Measurements from ENCODE around the gene ECE1. TPM values are rescaled to one million over a fixed set of nuclear protein-coding genes. Genes with fewer than 3 reads are reported as not detected.

ECE1 gene
- polyA plus RNA-seq, 4 donors, result 17.3 to 53.3 (median 45.1) TPM

DNA sequence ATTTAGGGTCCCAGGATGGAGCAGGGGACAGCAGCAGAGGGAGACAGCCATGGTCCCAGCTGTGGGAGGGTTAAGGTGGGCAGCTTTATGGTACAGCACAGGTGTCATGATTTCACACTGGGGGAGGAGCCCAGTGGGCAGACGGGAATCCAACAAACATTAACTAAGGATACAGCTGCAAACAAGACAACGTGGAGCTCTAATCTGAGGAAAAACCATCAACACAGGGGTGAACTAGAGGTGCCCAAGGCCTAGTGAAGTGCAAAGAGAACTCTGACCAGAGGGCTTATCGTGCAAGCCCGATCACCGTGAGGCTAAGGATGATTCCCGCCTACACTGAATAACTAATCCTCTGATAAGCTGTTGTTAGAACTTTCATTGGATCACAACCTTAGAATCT, 18.7 kb downstream of the ECE1 start:
- no peak for DNase-seq (ENCODE audit: low read depth in 4 of 4, low spot score in 3 of 4)

DNA sequence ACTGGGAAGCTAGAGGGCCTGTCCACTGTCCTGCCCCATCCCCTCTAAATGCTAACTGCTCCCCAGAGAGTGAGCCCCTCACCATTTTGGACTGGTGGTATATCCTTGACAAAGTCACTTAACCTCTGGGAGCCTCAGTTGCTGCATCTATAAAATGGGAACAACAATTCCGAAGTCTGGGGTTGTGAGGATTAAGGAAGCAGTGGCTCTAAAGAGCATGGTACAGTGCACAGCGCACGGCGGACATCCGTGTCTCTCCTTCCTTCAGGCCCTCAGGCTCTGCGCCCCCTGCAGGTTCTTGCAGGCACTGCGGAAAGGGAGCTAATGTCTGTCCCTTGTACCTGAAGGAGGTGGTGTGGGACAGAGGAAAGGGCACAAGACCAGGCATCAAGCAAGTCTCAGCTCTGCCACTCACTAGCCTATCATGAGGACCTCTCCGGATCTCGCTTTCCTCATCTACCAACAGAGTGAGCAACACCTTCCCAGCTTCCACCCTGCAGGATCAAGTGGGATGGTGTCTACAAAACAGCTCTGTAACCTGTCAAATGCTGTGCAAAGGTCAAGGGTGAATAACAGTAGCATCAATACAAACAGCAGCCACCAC, 20.1 kb downstream of the ECE1 start:
- DNase-seq (ENCODE audit: low read depth in 4 of 4, low spot score in 3 of 4), result no peak

DNA sequence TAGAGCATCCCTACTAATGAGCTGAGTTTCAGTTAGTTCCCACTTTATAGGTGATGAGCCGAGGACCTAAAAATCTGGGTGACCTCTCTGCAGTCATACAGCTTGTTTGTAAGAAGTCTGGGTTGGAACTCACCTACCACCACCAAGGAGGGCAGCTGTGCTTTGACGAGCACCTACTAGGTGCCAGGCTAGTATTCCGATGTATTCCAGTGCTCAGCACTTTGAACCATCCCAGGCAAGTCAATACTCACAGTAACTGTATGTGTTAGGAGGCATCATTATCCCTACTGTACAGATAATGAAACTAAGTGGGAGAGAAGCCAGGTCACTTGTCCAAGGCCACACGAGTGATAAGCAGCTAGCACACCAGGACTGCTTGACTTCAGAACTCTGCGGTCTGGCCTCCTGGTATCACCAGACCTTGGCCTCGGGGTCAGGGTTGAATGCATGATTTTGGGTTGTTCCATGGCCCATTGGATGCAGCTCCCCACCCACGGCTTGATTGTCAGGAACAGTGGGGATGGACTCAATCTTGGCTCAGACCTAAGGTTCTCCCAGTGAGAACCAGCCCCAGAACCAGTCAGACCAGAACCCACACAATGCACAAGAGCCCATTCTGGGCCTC, 20.7 kb downstream of the ECE1 start:
- DNase-seq (ENCODE audit: low read depth in 4 of 4, low spot score in 3 of 4), result no peak

DNA sequence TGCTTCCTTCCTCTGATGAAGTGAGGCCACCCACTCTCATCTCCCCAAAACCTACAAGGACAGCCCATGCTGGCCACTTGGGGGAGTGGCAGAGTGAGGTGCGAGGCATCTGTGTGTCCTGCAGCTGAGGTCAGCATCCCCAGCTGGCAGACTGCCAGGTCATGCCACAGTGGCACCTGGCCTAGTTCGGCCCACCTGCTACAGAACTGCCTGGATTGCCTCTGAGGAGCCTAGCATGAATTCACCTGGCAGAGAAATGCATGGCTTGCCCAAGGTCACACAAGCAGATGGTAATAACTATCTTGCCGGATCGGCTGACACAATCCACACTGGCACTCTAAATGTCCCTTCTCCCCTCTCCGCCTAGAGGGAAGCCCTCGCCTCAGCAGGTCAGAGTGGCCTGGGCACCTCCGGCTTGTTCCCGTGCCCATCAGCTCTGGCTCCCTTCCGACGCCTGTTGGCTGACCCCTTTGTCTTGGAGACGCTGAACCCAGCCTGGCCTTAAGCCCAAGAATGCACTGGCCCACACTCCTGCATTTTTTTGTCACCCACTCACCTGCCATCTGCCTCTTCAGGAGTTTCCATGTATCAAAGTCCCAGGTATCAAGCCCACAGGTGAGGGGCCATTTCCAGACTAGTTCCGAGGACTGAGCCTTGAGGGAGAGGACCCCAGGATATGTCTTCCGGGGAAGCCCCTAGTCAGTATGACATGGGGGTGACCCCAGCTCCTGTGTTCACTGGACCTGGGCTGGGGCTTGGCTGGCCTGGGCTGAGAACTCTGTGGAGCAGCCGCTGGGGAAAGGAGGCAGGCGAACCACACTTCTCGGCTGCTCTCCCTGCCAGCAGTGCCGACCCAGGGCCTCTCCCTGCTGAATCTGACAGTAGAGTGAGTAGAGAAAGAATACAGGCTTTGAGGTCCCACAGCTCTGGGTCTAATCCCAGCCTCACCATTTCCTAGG, 21.7 kb downstream of the ECE1 start:
- DNase-seq (ENCODE audit: low read depth in 4 of 4, low spot score in 3 of 4), result no peak

DNA sequence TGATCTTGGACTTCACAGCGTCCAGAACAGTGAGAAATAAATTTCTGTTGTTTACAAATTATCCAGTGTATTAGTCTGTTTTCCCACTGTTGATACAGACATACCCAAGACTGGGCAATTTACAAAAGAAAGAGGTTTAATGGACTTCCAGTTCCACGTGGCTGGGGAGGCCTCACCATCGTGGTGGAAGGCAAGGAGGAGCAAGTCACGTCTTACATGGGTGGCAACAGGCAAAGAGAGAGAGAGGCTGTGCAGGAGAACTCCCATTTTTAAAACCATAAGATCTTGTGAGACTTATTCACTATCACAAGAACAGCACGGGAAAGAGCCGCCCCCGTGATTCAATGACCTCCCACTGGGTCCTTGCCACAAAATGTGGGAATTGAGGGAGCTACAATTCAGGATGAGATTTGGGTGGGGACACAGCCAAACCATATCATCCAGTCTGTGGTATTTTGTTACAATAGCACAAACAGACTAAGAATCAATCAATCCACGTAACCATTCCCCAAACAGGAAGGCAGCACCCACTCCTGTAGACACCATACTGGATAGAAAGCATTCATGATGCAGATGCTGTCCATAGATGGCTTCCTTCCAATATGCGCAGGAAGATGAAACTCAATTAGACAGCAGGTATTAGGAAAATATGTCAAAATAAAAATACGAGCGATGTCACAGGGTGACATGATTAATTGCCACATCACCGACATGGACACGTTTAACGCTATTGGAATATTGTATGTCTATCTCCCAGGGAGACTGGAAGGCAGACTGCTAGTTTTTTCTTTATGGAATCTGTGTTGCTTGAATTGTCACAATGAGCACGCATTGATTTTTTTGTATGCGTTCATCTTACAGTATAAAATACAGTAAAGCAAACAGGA, 22.8 kb downstream of the ECE1 start:
- DNase-seq (ENCODE audit: low read depth in 4 of 4, low spot score in 3 of 4), result no peak

DNA sequence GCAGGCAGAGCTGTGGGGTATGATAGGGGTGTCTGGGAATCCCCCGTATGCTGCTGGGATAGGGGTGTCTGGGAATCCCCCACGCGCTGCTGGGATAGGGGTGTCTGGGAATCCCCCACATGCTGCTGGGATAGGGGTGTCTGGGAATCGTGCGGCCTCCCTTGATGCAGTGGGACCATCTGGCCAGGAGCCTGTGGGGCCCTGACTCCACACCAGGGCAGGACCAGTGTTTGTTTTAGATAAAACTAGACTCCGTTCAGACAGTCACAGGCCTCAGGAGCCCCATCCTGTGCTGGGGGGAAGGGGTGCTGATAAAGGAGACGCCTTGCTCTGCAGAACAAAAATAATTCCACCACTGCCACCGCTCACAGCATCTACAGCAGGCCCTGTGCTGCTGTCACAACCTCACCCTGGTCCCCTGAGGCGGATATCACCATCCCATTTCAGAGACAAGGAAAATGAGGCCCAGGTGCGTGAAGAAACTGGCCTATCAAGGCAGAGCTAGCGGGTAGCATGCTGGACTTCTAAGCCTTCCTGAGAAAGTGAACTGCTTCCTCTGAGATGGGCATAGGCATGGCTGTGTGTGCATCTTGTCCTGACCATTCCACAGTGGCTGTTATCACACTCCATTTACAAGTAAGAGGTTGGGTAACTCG, 24.0 kb downstream of the ECE1 start:
- DNase-seq (ENCODE audit: low read depth in 4 of 4, low spot score in 3 of 4), result no peak

DNA sequence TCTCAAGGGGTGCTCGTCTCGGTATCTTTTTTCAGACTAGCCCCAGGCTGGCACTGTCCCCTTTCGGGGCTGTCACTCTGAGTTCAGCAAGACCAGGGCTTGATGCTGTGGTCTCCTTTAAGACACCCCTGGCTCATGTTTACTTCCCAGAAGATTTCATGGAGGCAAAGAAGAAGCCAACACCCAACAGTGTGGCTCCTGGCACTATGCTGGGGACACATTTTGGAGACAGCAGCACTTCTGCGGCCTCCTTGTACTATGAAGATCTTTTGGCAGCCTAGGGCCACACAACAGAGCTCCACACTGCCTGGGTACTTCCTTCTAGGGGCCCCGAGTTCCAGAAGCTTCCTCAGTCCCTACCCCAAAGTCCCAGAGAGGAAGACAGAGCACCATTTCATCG, 24.6 kb downstream of the ECE1 start:
- DNase-seq (ENCODE audit: low read depth in 4 of 4, low spot score in 3 of 4), result no peak

DNA sequence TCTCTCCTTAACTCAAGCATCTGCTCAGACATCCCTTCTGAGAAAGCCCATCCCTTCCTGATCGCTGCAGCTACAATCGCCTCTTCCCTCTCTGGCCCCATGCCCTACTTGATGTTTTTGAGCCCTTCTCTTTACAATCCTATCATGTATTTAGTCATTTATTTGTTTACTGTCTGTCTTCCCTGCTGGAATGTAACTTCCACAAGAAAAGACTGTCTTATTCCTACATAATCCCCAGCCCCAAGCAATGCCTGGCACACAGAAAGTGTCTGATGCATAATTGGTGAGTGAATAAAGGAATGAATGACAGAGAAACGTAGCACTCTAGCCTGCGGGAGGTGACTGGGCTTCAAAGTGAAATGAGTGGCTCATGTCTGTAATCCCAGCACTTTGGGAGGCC, 25.4 kb downstream of the ECE1 start:
- DNase-seq (ENCODE audit: low read depth in 4 of 4, low spot score in 3 of 4), result no peak

DNA sequence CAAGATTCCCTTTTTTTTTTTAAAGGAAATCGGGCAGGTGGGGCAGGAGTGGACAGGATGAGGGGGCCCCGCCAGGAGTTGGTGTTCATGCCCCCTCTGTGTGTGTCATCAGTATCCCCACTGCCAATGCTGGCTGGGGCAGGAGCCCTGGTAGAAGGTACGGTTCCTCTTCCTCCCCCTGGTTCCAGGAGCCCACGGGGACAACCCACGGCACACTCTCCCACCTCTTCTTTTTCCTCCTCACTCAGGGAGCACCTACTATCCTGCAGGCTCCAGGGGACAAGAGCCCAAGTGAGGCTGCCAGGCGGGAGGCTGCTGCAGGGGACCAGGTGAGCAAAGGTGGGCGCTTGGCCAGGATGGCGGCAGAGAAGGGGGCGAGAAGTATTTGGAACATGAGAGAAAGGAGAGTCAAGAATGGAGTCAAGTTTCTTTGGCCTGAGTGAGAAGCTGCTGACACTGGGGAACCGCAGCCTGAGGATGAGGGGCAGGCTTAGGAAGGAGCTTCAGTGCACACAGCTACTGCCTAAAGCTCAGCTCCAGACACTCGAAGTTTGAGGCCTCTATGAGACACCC, 26.5 kb downstream of the ECE1 start:
- DNase-seq (ENCODE audit: low read depth in 4 of 4, low spot score in 3 of 4), result no peak

DNA sequence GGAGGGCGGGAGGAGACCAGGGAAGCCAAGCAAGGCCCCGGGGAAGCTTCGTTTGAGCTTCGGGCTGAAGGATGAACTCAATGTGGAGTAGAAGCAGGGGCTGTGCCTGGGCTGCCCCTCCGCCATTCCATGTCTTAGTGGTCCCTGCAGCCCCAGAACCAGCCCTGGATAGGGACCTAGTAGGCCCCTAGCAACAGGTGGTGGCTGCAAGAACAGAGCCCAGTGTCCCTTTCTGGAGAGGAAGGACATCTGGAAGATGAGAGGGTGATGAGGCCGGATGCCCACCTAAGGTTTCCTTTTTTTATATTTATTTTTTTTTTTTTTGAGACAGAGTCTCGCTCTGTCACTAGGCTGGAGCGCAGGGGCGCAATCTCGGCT, 27.2 kb downstream of the ECE1 start:
- no peak for DNase-seq (ENCODE audit: low read depth in 4 of 4, low spot score in 3 of 4)

DNA sequence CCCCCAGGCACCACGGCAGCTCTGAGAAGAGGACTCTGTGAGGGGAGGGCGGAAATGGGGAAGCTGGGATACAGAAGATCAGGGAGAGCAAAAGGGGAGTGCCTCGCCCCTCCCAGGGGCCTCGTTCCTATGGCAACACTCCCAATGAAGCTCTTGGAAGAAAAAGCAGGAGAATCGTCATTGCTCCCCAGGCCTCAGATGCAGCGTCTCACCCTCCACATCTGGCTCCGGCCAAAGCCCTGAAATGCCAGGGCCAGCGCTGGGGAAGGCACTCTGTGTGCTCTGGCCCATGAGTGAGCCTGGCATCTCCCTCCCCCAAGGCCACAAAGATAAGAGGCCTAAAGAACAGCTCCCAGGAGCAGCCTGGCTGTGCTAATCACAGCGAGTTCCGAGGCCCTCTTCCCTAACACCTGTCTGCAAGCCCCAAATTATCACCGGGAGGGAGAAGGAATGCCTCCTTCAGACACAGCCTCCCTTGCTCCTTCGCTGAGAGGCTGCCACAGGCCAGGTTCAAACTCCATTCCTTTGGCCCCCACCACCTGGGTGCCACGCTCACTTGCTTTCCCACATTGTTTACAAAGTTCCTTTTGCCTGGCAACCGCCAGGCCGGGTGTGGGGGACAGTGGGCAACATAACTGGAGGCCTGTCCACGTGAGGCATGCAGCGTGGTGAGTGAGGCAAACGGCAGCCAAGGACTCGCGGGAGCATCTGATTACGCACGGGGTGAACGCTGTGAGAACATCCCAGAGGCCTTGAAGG, 27.8 kb downstream of the ECE1 start:
- DNase-seq (ENCODE audit: low read depth in 4 of 4, low spot score in 3 of 4), result peak in 1 of 4 donors; percentile 42

DNA sequence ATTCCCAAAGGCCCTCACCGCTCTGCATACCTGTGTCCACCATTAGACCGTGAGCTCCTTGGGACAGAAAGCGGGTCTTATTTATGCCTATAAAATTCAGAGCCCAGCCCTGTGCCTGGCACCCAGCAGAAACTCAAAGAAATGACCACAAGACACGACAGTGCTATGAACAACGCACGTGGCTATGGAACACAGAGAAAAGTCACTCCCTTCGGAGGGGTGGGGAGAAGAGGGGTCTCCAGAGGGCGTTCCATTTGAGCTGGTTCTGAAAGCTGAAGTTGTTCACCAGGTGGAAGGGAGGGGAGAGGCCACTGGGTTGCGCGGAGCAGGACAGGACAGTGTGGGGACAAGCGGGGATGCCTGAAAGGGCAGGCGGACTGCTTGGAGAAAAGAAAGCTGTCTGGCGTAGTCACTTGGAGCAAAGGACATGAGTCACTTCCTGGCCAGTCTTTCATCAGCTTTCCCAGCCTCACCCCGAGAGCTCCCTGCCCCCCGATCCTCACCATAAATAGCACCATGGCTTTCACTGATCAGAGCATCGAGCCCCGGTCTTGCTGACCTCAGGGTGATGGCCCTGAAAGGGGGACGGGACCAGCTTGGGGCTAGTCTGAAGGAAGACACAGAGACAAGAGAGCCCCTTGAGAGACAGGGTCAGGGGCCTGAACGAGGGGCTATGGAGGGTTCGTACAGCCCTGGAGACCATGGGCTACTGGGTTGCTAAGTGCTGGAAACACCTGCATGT, 28.5 kb downstream of the ECE1 start:
- DNase-seq (ENCODE audit: low read depth in 4 of 4, low spot score in 3 of 4), result no peak

DNA sequence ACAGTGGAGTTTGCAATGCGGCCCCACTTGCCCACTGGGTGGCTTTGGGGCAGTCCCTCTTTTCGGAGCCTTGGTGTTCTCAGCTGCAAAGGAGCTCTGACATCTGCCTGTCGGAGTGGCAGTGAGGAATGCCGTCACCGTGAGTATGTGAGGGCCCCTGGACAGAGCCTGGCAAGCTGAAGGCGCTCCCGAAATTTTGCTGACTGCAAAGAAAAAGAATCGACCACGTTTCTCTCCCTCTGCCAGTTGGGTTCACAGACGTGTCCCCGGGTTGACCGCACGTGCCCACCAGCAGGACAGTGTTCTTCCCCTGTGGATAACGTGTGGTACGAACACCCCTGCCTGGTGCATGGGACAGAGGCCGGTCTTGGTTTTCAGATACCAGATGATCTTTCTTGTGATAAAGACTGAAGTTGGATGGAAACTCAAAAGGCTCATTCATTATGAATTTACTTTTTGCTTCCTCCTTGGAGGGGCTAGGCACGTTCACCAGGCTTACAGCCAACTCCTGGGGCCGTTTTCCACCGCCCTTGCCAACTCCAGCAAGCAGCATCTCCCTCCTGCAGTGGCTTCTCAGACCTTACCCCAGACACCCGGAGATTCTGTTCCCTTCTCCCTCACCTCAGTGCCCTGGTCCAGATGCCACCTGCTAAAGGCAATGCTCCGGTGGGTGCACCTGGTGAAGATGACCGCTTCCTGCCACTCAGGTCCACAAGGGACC, 29.7 kb downstream of the ECE1 start:
- DNase-seq (ENCODE audit: low read depth in 4 of 4, low spot score in 3 of 4), result no peak

DNA sequence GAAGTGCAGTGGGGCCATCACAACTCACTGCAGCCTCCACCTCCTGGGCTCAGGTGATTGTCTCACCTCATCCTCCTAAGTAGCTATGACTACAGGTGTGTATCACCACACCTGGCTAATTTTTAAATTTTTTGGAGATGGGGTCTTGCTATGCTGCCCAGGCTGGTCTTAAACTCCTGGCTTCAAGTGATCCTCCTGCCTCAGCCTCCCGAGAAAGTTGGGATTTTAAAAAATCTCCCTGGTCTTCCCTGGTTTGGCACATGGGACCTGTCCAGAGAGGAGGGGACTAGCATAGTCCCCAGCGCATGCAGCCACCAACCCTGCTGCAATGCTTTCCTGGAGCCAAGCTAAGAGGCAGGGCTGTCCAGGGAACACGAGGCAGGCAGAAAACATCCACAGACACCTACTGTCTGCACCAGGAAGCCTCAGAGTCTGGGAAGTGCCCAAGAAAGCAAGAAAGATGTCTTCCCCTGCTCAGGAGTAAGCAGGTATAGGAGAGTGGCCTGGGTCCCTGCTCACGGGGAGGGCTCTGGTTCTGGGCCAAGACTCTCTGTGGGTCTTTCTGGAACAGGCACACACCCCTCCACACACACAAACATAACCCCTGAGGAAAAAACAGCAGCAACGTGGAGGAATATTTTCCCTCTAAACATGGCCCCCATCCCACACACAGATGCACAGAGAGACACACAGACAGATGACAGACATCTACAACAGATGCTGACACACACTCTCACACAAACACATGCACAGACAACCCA, 30.8 kb downstream of the ECE1 start:
- DNase-seq (ENCODE audit: low read depth in 4 of 4, low spot score in 3 of 4), result no peak

DNA sequence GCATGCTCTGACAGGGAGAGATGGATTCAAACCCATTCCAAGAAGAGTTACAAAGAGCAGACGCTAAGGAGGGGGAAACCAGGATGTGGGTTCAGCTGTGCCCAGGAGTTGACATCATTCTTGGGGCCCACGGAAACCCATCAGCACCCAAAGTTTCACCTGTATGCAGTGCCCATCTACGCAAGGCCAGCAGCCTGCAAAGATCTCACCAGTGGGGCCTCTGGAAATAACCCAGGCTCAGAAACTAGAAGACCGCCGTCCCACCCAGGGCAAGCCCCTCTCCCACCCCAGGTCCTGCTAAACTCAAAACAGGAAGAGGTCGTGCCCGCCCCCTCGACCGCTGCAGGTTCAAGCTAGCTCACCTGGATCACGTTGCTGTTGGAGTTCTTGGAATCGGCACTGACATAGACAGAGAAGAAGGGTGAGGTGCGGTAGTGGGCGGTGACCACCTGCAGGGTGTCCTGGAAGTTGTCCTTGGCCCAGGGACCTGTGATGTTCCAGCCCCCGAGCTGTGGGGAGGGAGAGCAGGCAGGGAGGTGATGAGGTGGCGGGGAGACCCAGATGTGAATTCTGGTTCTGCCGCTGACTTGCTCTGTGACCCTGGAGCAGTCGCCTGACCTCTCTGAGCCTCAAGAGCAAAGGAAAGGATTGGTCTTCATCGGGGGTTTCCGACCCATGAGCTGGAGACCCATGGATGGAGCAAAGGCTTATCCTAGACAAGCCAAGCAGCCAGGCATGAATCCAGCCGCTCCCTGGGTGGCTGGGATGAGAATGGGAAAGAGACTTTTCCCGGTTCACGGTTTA, 31.7 kb downstream of the ECE1 start:
- no peak for DNase-seq (ENCODE audit: low read depth in 4 of 4, low spot score in 3 of 4)

DNA sequence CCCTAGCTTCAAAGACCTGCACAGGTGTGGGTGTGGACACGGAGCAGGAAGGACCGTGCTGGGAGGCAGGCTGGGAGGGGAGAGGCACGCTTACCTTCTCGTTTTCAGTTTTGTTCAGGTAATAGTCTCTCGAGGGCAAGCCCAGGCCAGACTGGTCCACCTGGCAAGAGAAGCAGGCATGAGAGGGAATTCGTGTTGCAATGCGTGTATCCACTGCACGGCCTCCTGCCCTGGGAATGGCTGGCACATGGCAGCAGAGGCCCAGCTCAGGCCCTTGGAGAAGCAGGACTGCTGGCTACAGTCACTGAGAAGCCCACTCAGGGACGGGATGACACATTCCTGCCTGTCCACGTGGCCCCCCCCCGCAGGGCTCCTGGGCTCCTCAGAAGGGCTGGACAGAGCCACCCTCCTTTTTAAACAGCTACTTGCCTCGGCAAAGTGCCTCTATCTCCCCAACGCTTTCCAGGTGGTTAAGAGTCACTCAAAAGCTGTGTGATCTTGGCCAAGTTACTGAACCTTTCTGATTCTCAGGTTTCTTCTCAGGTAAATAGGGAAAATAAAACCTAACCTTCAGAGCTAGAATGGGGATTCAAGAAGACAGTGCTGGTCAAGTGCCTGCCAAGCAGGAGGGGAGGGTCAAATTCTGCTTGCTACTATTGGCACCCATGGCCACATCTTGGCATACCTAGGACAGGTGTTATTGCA, 32.7 kb downstream of the ECE1 start:
- no peak for DNase-seq (ENCODE audit: low read depth in 4 of 4, low spot score in 3 of 4)
